Putamen (tissue), 1 donor: ENCODE data around the gene PITX2.
"Not testable (repeated sequence)": the region's sequence is repeated elsewhere in the genome, so short reads cannot be mapped to it uniquely, and the experiment has no call there.

Source experiments
- DNase-seq: peaks from one replicate; pipeline ENCODE4 v3.0.0-alpha.2; 2016; ENCODE audit warnings: low spot score

Gene PITX2

GRCh38 chr4:110611968-110612447 lies 10.9 kb downstream of the PITX2 start:
- no peak for DNase-seq

GRCh38 chr4:110610940-110611831 lies 11.7 kb downstream of the PITX2 start:
- no peak for DNase-seq

- DNase-seq, result no peak
Observed at GRCh38 chr4:110610620-110610939, 12.3 kb downstream of the PITX2 start.

GRCh38 chr4:110609044-110609750 lies 13.7 kb downstream of the PITX2 start:
- no peak for DNase-seq

GRCh38 chr4:110605077-110605476 lies 17.8 kb downstream of the PITX2 start:
- DNase-seq, result no peak

- no peak for DNase-seq
Observed at GRCh38 chr4:110602061-110602460, 20.8 kb downstream of the PITX2 start.

- no peak for DNase-seq
Observed at GRCh38 chr4:110597582-110597981, 25.3 kb downstream of the PITX2 start.

GRCh38 chr4:110596431-110596830 lies 26.4 kb downstream of the PITX2 start:
- DNase-seq, result no peak

GRCh38 chr4:110595583-110595982 lies 27.3 kb downstream of the PITX2 start:
- no peak for DNase-seq

- no peak for DNase-seq
Observed at GRCh38 chr4:110589297-110589696, 33.6 kb downstream of the PITX2 start.

- DNase-seq, result no peak
Observed at GRCh38 chr4:110587666-110588285, 35.1 kb downstream of the PITX2 start.

GRCh38 chr4:110586131-110586850 lies 36.6 kb downstream of the PITX2 start:
- DNase-seq, result peak; percentile 9

- not testable (repeated sequence) for DNase-seq
Observed at GRCh38 chr4:110576696-110577095, 46.2 kb downstream of the PITX2 start.
